Measurements from ENCODE around the gene PFKL. TPM values are rescaled to one million over a fixed set of nuclear protein-coding genes. Genes with fewer than 3 reads are reported as not detected.

Gene PFKL
- total RNA-seq, 1 experiment from 2014 or later = 150 TPM

DNA sequence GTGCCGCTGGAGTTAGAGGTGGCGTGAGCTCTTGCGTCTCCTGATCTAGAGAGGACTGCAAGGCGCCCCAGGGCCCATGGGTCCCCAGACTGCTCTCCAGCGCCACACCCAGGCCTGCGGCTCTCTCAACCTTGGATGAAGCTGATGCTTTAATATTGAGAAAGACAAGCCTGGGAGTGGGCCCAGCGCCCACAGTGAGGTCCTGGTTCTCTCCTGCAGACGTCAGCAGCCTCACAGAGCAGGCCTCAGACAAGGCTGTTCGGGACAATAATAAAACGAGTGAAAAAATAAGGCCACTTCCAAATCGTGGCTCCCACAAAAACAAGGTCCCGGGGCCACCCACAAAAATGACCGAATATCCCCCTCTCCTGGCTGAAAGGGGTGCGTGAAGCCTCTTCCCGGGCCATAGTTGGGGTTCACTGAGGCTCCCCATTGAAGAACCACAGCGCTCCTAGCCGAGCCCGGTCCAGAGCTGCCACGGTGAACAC, 32.2 kb upstream of the PFKL start:
- H4K20me1 ChIP-seq (ENCODE audit: insufficient read depth) = no peaks in the 10 kb centered on the region
- TF ChIP-seq SP1 (IDR thresholded peaks at IDR 0.05; ENCODE audit: low read depth) (no peak), EZH2 (IDR thresholded peaks at IDR 0.05) (no peak), CEBPB (IDR thresholded peaks at IDR 0.05; ENCODE audit: low read depth) (no peak), ELF1 (IDR thresholded peaks at IDR 0.05; ENCODE audit: borderline replicate concordance, low read depth) (no peak), YY1 (IDR thresholded peaks at IDR 0.05; ENCODE audit: extremely low read depth, insufficient replicate concordance, low read depth, low read length) (no peak), CBX3 (IDR thresholded peaks at IDR 0.05; ENCODE audit: low read depth) (no peak)
- TF ChIP-seq, protein P1, sequence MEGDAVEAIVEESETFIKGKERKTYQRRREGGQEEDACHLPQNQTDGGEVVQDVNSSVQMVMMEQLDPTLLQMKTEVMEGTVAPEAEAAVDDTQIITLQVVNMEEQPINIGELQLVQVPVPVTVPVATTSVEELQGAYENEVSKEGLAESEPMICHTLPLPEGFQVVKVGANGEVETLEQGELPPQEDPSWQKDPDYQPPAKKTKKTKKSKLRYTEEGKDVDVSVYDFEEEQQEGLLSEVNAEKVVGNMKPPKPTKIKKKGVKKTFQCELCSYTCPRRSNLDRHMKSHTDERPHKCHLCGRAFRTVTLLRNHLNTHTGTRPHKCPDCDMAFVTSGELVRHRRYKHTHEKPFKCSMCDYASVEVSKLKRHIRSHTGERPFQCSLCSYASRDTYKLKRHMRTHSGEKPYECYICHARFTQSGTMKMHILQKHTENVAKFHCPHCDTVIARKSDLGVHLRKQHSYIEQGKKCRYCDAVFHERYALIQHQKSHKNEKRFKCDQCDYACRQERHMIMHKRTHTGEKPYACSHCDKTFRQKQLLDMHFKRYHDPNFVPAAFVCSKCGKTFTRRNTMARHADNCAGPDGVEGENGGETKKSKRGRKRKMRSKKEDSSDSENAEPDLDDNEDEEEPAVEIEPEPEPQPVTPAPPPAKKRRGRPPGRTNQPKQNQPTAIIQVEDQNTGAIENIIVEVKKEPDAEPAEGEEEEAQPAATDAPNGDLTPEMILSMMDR (IDR thresholded peaks at IDR 0.05 in 2 of 3, conservative IDR thresholded peaks at IDR 0.05 in 1 of 3; ENCODE audit: borderline replicate concordance in 1 of 3, insufficient read depth in 1 of 3, low read depth in 2 of 3, low read length in 2 of 3) = peak in 2 of 3 experiments; percentile 21 to 23; a peak in 3 of 6 replicates
- 0 out of 2 replicates have a peak, but pooled peaks have one; percentile 30 for ATAC-seq
- intact Hi-C loops (cut with micrococcal nuclease) = no loop called here
- BruUV-seq (replicated peaks) = no TSS peak
- no peaks in the 10 kb centered on the region for H3K4me1 ChIP-seq (ENCODE audit: control insufficient read depth in 1 of 2, insufficient read depth in 2 of 2, low read length in 2 of 2)
- H3K9me2 ChIP-seq (ENCODE audit: insufficient read depth) = no peaks in the 10 kb centered on the region
- H2AFZ ChIP-seq (ENCODE audit: low read depth, low read length, poor library complexity, severe bottlenecking) = no peak overlapping the region
- no peak overlapping the region for H3K27ac ChIP-seq (ENCODE audit: low read depth, low read length)
- no peak overlapping the region for H3K4me2 ChIP-seq (ENCODE audit: low read length)
- ChIA-PET RAD21 (ENCODE audit: low non-redundant PET in 1 of 2, low total read pairs in 2 of 2, uncharacterized antibody in 2 of 2, unreplicated experiment in 2 of 2) (no interaction called here), POLR2A (no interaction called here), CTCF (no interaction called here)
- H3K9me3 ChIP-seq (ENCODE audit: control insufficient read depth in 1 of 2, insufficient read depth in 1 of 2, low read depth in 1 of 2, low read length in 2 of 2) = no peaks in the 10 kb centered on the region
- H3K27me3 ChIP-seq (ENCODE audit: insufficient read depth, low read length) = no peaks in the 10 kb centered on the region
- no peak for DNase-seq (ENCODE audit: low read depth, low spot score)
- H3K4me3 ChIP-seq (replicated peaks in 1 of 2; ENCODE audit: low read depth in 1 of 2, low read length in 2 of 2) = no peak overlapping the region
- H3K36me3 ChIP-seq (ENCODE audit: control insufficient read depth in 1 of 2, insufficient read depth in 2 of 2, low read length in 2 of 2) = no peaks in the 10 kb centered on the region
- H3K9ac ChIP-seq (ENCODE audit: low read length) = no peak overlapping the region
- H3K79me2 ChIP-seq (ENCODE audit: insufficient read depth, low read length) = no peaks in the 10 kb centered on the region

DNA sequence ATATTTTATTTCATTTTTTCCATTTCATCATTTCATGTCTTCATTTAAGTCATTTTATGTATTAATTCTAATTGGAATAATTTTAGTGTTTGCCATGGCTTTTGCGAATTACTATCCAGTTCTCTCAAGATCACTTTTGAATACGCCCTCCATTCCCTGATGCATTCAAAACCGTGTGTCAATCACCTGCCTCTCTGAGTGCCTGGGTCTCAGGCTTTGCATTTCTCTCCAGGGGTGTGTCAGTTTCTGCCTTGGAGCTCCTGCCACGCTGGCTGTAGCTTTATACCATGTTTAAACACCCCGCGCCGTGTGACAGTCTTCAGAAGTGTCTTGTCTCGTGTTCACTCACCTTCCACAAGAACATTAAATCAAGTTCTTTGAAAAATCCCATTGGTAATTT, 30.8 kb upstream of the PFKL start:
- H3K9me2 ChIP-seq (ENCODE audit: insufficient read depth) = no peaks in the 10 kb centered on the region
- no peaks in the 10 kb centered on the region for H3K27me3 ChIP-seq (ENCODE audit: insufficient read depth, low read length)
- POLR2A ChIA-PET = no interaction called here
- DNase-seq (ENCODE audit: low read depth, low spot score) = no peak
- CTCF ChIA-PET = no interaction called here
- H3K36me3 ChIP-seq (ENCODE audit: control insufficient read depth in 1 of 2, insufficient read depth in 2 of 2, low read length in 2 of 2) = no peaks in the 10 kb centered on the region
- H3K27ac ChIP-seq (ENCODE audit: low read depth, low read length) = no peak overlapping the region
- H3K4me3 ChIP-seq (replicated peaks in 1 of 2; ENCODE audit: low read depth in 1 of 2, low read length in 2 of 2) = no peak overlapping the region
- intact Hi-C loops (cut with micrococcal nuclease) = no loop called here
- H3K4me2 ChIP-seq (ENCODE audit: low read length) = no peak overlapping the region
- RAD21 ChIA-PET (ENCODE audit: low non-redundant PET in 1 of 2, low total read pairs in 2 of 2, uncharacterized antibody in 2 of 2, unreplicated experiment in 2 of 2) = no interaction called here
- no peaks in the 10 kb centered on the region for H4K20me1 ChIP-seq (ENCODE audit: insufficient read depth)
- H3K4me1 ChIP-seq (ENCODE audit: control insufficient read depth in 1 of 2, insufficient read depth in 2 of 2, low read length in 2 of 2) = no peaks in the 10 kb centered on the region
- H3K9ac ChIP-seq (ENCODE audit: low read length) = no peak overlapping the region
- no peaks in the 10 kb centered on the region for H3K9me3 ChIP-seq (ENCODE audit: control insufficient read depth in 1 of 2, insufficient read depth in 1 of 2, low read depth in 1 of 2, low read length in 2 of 2)
- no TSS peak for BruUV-seq (replicated peaks)
- no peak for ATAC-seq
- no peak overlapping the region for H2AFZ ChIP-seq (ENCODE audit: low read depth, low read length, poor library complexity, severe bottlenecking)
- H3K79me2 ChIP-seq (ENCODE audit: insufficient read depth, low read length) = no peaks in the 10 kb centered on the region
- no peak for TF ChIP-seq EGR1 (IDR thresholded peaks at IDR 0.05; ENCODE audit: low read depth)
- no peak for TF ChIP-seq MAX (IDR thresholded peaks at IDR 0.05)
- TF ChIP-seq, protein P2, sequence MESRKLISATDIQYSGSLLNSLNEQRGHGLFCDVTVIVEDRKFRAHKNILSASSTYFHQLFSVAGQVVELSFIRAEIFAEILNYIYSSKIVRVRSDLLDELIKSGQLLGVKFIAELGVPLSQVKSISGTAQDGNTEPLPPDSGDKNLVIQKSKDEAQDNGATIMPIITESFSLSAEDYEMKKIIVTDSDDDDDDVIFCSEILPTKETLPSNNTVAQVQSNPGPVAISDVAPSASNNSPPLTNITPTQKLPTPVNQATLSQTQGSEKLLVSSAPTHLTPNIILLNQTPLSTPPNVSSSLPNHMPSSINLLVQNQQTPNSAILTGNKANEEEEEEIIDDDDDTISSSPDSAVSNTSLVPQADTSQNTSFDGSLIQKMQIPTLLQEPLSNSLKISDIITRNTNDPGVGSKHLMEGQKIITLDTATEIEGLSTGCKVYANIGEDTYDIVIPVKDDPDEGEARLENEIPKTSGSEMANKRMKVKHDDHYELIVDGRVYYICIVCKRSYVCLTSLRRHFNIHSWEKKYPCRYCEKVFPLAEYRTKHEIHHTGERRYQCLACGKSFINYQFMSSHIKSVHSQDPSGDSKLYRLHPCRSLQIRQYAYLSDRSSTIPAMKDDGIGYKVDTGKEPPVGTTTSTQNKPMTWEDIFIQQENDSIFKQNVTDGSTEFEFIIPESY (IDR thresholded peaks at IDR 0.05; ENCODE audit: extremely low read depth, insufficient replicate concordance, low read length) = no peak
- TF ChIP-seq SRF (IDR thresholded peaks at IDR 0.05; ENCODE audit: low read depth) = no peak
- no peak for TF ChIP-seq SIN3A (IDR thresholded peaks at IDR 0.05; ENCODE audit: low read depth)
- no peak for TF ChIP-seq SP1 (IDR thresholded peaks at IDR 0.05; ENCODE audit: low read depth)
- TF ChIP-seq, protein P3, sequence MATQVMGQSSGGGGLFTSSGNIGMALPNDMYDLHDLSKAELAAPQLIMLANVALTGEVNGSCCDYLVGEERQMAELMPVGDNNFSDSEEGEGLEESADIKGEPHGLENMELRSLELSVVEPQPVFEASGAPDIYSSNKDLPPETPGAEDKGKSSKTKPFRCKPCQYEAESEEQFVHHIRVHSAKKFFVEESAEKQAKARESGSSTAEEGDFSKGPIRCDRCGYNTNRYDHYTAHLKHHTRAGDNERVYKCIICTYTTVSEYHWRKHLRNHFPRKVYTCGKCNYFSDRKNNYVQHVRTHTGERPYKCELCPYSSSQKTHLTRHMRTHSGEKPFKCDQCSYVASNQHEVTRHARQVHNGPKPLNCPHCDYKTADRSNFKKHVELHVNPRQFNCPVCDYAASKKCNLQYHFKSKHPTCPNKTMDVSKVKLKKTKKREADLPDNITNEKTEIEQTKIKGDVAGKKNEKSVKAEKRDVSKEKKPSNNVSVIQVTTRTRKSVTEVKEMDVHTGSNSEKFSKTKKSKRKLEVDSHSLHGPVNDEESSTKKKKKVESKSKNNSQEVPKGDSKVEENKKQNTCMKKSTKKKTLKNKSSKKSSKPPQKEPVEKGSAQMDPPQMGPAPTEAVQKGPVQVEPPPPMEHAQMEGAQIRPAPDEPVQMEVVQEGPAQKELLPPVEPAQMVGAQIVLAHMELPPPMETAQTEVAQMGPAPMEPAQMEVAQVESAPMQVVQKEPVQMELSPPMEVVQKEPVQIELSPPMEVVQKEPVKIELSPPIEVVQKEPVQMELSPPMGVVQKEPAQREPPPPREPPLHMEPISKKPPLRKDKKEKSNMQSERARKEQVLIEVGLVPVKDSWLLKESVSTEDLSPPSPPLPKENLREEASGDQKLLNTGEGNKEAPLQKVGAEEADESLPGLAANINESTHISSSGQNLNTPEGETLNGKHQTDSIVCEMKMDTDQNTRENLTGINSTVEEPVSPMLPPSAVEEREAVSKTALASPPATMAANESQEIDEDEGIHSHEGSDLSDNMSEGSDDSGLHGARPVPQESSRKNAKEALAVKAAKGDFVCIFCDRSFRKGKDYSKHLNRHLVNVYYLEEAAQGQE (IDR thresholded peaks at IDR 0.05; ENCODE audit: low read depth) = no peak
- TF ChIP-seq FOSL1 (IDR thresholded peaks at IDR 0.05; ENCODE audit: low read depth) = no peak

Measured in HCT116 (cell line).